ENCODE measurements around the gene PLS1.

- TF ChIP-seq, protein P1, sequence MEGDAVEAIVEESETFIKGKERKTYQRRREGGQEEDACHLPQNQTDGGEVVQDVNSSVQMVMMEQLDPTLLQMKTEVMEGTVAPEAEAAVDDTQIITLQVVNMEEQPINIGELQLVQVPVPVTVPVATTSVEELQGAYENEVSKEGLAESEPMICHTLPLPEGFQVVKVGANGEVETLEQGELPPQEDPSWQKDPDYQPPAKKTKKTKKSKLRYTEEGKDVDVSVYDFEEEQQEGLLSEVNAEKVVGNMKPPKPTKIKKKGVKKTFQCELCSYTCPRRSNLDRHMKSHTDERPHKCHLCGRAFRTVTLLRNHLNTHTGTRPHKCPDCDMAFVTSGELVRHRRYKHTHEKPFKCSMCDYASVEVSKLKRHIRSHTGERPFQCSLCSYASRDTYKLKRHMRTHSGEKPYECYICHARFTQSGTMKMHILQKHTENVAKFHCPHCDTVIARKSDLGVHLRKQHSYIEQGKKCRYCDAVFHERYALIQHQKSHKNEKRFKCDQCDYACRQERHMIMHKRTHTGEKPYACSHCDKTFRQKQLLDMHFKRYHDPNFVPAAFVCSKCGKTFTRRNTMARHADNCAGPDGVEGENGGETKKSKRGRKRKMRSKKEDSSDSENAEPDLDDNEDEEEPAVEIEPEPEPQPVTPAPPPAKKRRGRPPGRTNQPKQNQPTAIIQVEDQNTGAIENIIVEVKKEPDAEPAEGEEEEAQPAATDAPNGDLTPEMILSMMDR (IDR thresholded peaks at IDR 0.05; ENCODE audit: low read length), result no peak
- no peak for TF ChIP-seq EZH2 (IDR thresholded peaks at IDR 0.05; ENCODE audit: borderline replicate concordance, low read length)
Observed at GRCh38 chr3:142642956-142643355, 46.8 kb downstream of the PLS1 start.
